MV-4-11 (cell line): ENCODE results near the gene SLC7A10.
"Not testable (repeated sequence)": the region's sequence is repeated elsewhere in the genome, so short reads cannot be mapped to it uniquely, and the experiment has no call there.

Experiments
- DNase-seq: peaks from one replicate; lab custom pipeline; 2025; lab: John Stamatoyannopoulos, UW

Gene SLC7A10

DNA sequence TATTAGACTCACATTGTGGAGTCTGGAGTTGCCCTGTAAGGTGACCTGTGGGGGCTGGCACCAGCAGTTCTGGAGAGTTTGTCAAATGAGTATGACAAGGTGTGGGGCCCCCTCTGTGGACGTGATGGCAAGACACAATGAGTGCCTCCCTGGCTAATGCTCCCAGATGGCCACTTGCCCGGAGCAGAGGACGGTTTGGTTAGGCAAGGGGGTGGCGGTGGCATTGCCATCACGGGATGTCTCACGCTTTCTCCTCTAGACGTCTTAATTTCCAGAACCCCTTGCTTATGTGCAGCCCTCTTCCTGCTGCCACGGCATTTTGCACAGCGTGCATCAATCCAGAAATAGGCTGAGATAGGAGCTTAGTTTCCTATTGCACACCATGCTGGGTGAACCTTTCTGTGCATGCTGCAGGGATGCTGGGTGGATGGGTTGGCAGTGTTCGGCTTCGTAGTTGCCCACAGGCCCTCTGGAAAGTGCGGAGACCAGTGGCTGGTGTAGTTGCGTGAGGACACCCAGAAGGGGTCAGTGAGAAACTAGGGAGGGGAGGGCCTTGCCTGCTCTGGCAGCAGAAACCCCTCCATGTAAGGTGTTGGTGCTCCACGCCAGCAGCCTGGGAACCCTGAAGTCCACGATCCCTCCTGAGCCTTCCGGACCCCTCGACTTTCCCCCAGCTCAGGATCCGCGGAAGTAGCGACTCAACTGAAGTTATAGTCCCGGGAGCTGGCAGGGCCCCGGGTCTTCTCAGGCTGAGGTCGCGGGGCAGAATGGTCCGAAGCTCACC is 49.6 kb downstream of the SLC7A10 start:
- peak; percentile 40 for DNase-seq

GRCh38 chr19:33175156-33175782 is 50.4 kb downstream of the SLC7A10 start:
- DNase-seq, result no peak

GRCh38 chr19:33174186-33174585 is 51.5 kb downstream of the SLC7A10 start:
- DNase-seq, result no peak

DNA sequence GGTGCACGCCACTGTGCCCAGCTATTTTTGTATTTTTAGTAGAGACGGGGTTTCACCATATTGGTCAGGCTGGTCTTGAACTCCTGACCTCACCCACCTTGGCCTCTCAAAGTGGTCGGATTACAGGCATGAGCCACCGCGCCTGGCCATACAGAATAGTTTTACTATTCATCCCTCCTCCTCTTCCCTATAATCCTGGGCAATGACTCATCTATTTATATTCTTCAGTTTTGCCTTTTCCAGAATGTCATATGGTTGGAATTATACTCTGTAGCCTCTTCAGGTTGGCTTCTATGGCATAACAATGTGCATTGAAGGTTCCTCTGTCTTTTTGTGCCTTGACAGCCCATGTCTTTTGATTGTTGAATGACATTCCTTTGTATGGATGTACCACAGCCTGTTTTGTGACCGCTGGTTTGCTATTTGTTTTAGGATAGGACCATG is 53.7 kb downstream of the SLC7A10 start:
- DNase-seq, result no peak

DNA sequence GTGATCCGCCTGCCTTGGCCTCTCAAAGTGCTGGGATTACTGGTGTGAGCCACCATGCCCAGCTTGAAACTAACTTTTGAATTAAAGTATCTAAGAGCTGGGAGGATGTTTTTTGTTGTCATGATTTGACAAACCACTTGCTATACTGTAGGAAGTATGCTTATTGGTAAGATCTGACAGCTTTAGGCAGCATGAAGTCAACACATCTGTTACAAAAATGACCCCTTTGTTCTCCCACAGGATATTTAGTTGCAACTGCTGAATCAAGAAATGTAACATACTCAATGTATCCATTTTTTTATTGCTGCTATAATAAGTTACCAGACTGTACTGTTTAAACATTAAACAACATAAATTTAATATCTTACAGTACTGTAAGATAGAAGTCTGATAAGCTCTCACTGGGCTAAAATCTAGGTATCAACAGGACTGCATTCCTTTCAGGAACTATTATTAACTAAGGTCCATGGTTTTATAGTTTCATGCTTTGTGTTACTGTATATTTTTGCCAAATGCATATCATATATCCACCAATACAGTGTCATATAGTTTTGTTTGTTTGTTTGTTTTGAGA is 54.3 kb downstream of the SLC7A10 start:
- DNase-seq, result no peak

- DNase-seq, result no peak
Measured at GRCh38 chr19:33168528-33168927, 57.1 kb downstream of the SLC7A10 start.

DNA sequence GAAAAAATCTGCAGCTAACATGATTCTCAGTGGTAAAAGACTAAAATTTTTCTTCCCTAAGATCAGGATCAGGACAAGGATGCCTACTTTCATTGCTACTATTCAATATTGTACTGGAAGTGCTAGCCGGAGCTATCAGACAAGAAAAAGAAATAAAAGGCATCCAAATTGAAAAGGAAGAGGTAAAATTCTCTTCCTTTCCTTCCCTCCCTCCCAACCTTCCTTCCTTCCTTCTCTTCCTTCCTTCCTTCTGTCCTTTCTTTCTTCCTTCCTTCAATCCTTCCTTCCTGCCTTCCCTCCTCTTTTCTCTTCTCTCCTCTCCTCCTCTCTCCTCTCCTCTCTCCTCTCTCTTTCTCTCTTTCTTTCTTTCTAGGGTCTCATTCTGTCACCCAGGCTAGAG is 58.2 kb downstream of the SLC7A10 start:
- DNase-seq, result no peak

DNA sequence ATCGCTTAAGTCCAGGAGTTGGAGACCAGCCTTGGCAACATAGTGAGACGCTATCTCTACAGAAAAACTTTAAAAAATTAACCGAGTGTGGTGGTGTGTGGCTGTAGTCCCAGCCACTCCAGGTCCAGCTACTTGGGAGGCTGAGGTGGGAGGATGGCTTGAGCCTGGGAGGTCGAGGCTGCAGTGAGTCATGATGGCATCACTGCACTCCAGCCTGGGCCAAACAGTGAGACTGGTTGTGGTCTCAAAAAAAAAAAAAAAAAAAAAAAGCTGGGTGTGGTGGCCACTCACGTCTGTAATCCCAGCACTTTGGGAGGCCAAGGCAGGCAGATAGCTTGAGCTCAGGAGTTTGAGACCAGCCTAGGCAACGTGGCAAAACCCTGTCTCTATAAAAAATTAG is 59.6 kb downstream of the SLC7A10 start:
- DNase-seq, result not testable (repeated sequence)

DNA sequence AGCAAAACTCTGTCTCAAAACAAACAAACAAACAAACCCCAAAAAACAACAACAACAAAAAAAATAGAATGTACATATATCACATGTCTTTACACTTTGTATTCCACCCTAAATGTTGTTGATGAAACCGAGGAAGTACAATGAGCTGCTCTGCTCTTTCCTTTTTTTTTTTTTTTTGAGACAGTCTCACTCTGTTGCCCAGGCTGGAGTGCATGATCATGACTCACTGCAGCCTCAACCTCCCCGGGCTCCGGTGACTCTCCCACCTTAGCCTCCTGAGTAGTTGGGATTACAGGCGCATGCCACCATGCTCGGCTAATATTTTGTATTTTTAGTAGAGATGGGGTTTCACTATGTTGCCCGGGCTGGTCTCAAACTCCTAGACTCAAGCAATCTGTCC is 62.2 kb downstream of the SLC7A10 start:
- DNase-seq, result no peak

GRCh38 chr19:33161201-33161600 is 64.4 kb downstream of the SLC7A10 start:
- DNase-seq, result peak; percentile 20

DNA sequence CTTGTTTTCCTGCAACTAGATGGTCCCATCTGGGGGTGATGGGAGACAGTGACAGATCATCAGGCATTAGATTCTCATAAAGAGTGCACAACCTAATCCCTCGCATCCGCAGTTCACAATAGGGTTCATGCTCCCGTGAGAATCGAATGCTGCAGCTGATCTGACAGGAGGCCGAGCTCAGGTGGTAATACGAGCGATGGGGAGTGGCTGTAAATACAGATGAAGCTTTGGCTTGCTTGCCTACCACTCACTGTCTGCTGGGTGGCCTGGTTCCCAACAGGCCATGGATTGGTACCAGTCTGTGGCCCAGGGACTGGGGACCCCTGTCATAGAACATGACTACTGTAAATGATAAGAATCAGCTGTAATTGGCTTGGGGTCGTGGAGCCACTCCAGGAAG is 65.8 kb downstream of the SLC7A10 start:
- DNase-seq, result no peak

- no peak for DNase-seq
Measured at GRCh38 chr19:33159149-33159548, 66.5 kb downstream of the SLC7A10 start.
